ENCODE data around the gene CCDC69. TPM values are rescaled to one million over a fixed set of nuclear protein-coding genes. Genes with fewer than 3 reads are reported as not detected.

Gene CCDC69
- total RNA-seq, 4 donors from 2014 or later = 13.5 to 51.6 (median 18.3) TPM

GRCh38 chr5:151249281-151249680 lies 25.4 kb upstream of the CCDC69 start:
- no peak for DNase-seq
- intact Hi-C loops (cut with DNase I) = loop anchor here (10.0 kb wide), 1 partner anchor 114 kb away; no protein-coding TSS in a partner anchor
- 86 to 91% methylated on average over 5 of the region's 5 CpGs for WGBS, 2 donors

GRCh38 chr5:151248651-151249050 lies 24.8 kb upstream of the CCDC69 start:
- 85 to 87% methylated on average over 2 of the region's 2 CpGs for WGBS, 2 donors
- intact Hi-C loops (cut with DNase I) = loop anchor here (10.0 kb wide), 1 partner anchor 114 kb away; no protein-coding TSS in a partner anchor
- Histone ChIP-seq H3K4me3 (replicated peaks in 1 of 3) (no peak overlapping the region), H3K36me3 (no peaks in the 10 kb centered on the region), H3K4me1 (peaks cover 3 to 5% of the 10 kb centered on the region in 2 donors), H3K9me3 (no peaks in the 10 kb centered on the region), H3K27me3 (no peaks in the 10 kb centered on the region), H3K27ac (no peak overlapping the region)
- DNase-seq = no peak
- TF ChIP-seq CTCF (IDR thresholded peaks at IDR 0.05) (no peak), POLR2A (IDR thresholded peaks at IDR 0.05) (no peak)

More at GRCh38 chr5:151249281-151249680, 25.4 kb upstream of the CCDC69 start:
- Histone ChIP-seq H3K27me3 (no peaks in the 10 kb centered on the region), H3K9me3 (no peaks in the 10 kb centered on the region), H3K4me1 (peaks cover 9% of the 10 kb centered on the region in 2 donors), H3K27ac (no peak overlapping the region), H3K36me3 (no peaks in the 10 kb centered on the region), H3K4me3 (replicated peaks in 1 of 3) (no peak overlapping the region)
- TF ChIP-seq POLR2A (IDR thresholded peaks at IDR 0.05) = no peak

GRCh38 chr5:151245680-151246219 lies 21.9 kb upstream of the CCDC69 start:
- H3K4me1 ChIP-seq = no peaks in the 10 kb centered on the region
- H3K27me3 ChIP-seq = no peaks in the 10 kb centered on the region
- no peak for DNase-seq
- intact Hi-C loops (cut with DNase I) = loop anchor here (10.0 kb wide), 1 partner anchor 111 kb away; no protein-coding TSS in a partner anchor
- H3K9me3 ChIP-seq = no peaks in the 10 kb centered on the region
- no peak overlapping the region for H3K4me3 ChIP-seq (replicated peaks in 1 of 3)
- no peak overlapping the region for H3K27ac ChIP-seq
- TF ChIP-seq CTCF (IDR thresholded peaks at IDR 0.05) = no peak
- no peak for TF ChIP-seq POLR2A (IDR thresholded peaks at IDR 0.05)
- WGBS, 2 donors = 84 to 91% methylated on average over 4 of the region's 4 CpGs
- no peaks in the 10 kb centered on the region for H3K36me3 ChIP-seq

GRCh38 chr5:151244206-151244605 lies 20.3 kb upstream of the CCDC69 start:
- no peaks in the 10 kb centered on the region for H3K36me3 ChIP-seq
- intact Hi-C loops (cut with DNase I) = loop anchor here (10.0 kb wide), 1 partner anchor 109 kb away; no protein-coding TSS in a partner anchor
- no peak for TF ChIP-seq POLR2A (IDR thresholded peaks at IDR 0.05)
- TF ChIP-seq CTCF (IDR thresholded peaks at IDR 0.05) = no peak
- no peaks in the 10 kb centered on the region for H3K27me3 ChIP-seq
- no peak for DNase-seq
- H3K9me3 ChIP-seq = no peaks in the 10 kb centered on the region
- H3K27ac ChIP-seq = no peak overlapping the region
- no peaks in the 10 kb centered on the region for H3K4me1 ChIP-seq
- WGBS, 2 donors = 87 to 100% methylated on average over 2 to 3 of the region's 3 CpGs
- no peak overlapping the region for H3K4me3 ChIP-seq (replicated peaks in 1 of 3)

GRCh38 chr5:151243564-151243963 lies 19.7 kb upstream of the CCDC69 start:
- H3K4me1 ChIP-seq = no peaks in the 10 kb centered on the region
- DNase-seq = no peak
- H3K4me3 ChIP-seq (replicated peaks in 1 of 3) = no peak overlapping the region
- intact Hi-C loops (cut with DNase I) = loop anchor here (10.0 kb wide), 1 partner anchor 109 kb away; no protein-coding TSS in a partner anchor
- H3K9me3 ChIP-seq = no peaks in the 10 kb centered on the region
- WGBS, 2 donors = 92 to 93% methylated on average over 4 of the region's 4 CpGs
- TF ChIP-seq POLR2A (IDR thresholded peaks at IDR 0.05) = no peak
- no peak for TF ChIP-seq CTCF (IDR thresholded peaks at IDR 0.05)
- no peaks in the 10 kb centered on the region for H3K27me3 ChIP-seq
- no peak overlapping the region for H3K27ac ChIP-seq
- H3K36me3 ChIP-seq = no peaks in the 10 kb centered on the region

Measured in thyroid gland (tissue), 4 donors.